Measurements from ENCODE around the gene MCOLN1.

DNA sequence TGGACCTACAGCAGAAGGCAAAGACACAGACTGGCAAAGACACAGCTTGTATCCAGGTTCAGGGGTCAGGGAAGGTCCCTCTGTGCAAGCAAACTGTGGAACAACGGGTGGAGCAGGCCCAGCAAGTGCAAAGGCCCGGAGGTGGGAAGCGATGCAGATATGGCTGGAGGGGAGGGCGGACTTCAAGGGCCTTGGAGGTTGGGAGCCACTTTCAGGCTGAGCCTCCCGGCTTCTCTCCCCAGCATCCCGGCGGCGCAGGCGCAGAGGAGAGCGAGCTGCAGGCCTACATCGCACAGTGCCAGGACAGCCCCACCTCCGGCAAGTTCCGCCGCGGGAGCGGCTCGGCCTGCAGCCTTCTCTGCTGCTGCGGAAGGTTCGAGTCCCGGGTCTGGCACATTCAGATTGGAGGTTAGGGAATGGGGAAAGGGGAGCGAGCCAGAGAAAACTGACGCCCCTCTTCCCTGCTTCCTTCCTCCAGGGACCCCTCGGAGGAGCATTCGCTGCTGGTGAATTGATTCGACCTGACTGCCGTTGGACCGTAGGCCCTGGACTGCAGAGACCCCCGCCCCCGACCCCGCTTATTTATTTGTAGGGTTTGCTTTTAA is 11.0 kb downstream of the MCOLN1 start:
- no peak for TF ChIP-seq POLR2A (IDR thresholded peaks at IDR 0.05)
- TF ChIP-seq, protein P1, sequence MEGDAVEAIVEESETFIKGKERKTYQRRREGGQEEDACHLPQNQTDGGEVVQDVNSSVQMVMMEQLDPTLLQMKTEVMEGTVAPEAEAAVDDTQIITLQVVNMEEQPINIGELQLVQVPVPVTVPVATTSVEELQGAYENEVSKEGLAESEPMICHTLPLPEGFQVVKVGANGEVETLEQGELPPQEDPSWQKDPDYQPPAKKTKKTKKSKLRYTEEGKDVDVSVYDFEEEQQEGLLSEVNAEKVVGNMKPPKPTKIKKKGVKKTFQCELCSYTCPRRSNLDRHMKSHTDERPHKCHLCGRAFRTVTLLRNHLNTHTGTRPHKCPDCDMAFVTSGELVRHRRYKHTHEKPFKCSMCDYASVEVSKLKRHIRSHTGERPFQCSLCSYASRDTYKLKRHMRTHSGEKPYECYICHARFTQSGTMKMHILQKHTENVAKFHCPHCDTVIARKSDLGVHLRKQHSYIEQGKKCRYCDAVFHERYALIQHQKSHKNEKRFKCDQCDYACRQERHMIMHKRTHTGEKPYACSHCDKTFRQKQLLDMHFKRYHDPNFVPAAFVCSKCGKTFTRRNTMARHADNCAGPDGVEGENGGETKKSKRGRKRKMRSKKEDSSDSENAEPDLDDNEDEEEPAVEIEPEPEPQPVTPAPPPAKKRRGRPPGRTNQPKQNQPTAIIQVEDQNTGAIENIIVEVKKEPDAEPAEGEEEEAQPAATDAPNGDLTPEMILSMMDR (IDR thresholded peaks at IDR 0.05): no peak
